GM19467 (cell line): ENCODE measurements around the gene PRR23E.

Experiments
- ATAC-seq: cut with Tn5 transposase; IDR thresholded peaks from one replicate; pipeline ENCODE4 v1.9.1; 2021; ENCODE audit warnings: mild to moderate bottlenecking, moderate library complexity; ENCODE audit not compliant: unreplicated experiment

PRR23E gene

GRCh38 chr3:127192576-127193232 lies at the start of gene PRR23E:
TSS of gene PRR23E (plus strand) at chr3:127193131. CDS start at chr3:127196686, 3,555 bp downstream.
- no peak for ATAC-seq

DNA sequence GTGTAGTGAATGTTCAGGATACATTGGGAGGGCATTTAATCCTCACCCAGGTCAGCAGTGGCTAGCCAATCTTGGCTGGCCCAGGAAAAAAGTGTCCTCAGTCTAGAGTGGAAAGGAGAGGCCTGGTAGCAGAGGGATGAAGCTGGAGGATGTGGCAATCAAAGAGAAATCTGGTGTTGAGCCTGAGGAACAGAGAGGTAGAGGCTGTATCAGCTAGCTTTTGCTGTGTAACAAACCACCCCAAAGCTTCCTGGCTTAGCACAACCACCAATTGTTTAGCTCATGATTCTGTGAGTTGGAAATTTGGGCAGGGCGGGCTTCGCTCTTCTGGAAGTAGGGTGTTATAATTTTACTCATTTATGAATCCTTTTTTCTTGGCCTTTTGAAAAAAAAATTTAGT lies 49.8 kb upstream of the PRR23E start:
- ATAC-seq = no peak

- ATAC-seq = no peak
Measured at GRCh38 chr3:127144631-127145030, 48.3 kb upstream of the PRR23E start.

DNA sequence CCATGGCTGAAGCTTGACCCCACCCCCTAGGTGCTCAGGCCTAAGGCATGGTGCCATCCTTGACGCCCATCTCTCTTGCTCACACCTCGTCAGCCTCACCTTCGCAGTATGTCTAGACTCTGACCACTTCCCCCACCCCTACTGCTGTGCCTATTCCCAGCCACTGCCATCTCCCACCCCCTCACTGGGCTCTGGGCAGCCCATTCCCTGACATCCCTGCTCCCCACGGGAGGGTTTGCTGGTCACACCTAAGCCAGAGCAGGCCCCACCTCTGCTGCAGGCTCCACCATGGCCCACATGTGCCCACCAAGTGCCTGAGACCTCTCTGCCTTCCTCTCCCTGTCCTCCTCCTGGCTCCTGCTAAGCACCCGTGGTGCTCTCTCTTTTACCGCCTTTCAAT lies 47.7 kb upstream of the PRR23E start:
- no peak for ATAC-seq

DNA sequence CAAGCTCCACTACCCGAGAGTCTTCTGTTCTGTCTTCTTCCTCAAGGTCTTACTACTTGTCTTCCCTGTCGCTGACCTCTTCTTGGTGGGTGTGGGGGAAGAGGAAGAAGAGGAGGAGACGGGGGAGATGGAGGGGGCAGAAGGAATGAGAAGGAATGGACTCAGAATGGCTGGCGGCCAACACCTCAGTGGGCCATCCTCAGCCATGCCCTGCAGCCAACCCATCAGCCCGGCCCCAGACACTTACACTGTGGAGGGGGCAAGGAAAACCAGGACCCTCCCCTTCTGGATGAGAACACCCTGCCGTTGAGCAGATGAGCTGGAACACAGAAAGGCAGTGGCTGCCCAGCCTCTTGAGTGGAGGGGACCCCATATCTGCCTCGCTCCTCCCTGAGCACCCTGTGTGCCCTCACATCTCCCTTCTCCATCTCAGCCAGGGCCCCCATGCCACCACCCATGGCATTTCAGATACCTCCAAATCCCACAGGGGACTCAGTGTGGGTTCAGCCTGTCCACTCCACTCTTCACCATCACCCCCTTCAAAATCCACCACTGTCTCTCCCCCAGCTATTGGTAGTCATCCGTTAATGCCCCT lies 45.5 kb upstream of the PRR23E start:
- no peak for ATAC-seq

DNA sequence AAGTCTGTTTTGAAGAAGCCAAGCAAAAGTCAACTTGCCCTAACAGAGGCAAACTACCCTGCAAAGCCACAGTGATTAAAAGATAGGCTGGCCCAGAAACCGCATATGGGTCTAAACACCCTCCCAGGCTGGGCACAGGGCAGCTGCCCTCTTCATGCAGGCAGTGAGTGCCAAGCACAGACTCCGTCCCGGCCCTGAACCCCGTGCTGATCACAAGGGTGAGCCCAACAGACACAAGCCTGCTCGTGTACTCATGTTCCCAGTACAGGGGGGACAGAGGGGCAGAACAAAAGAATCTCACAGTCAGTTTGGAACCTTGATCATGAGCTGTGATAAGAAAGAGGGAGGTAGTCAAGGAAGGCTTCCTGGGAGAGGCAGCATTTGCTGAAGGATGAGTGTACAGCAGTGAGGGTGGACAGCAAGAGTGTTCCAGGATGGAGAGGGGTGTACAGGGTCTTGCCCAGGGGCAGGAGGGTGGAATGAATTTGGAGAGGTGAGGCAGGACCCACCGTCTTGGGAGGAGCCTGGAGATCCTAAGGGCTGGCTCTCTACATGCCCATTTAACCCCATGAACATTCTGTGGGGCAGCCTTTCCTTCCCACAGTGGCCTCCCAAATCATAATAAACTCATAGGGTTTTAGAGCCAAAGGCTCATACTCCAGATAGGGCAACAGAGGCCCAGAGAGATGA lies 43.2 kb upstream of the PRR23E start:
- no peak for ATAC-seq

GRCh38 chr3:127150513-127151250 lies 42.2 kb upstream of the PRR23E start:
- no peak for ATAC-seq

- ATAC-seq = no peak
Measured at GRCh38 chr3:127151251-127151564, 41.7 kb upstream of the PRR23E start.

- ATAC-seq = no peak
Measured at GRCh38 chr3:127151992-127152650, 40.8 kb upstream of the PRR23E start.

DNA sequence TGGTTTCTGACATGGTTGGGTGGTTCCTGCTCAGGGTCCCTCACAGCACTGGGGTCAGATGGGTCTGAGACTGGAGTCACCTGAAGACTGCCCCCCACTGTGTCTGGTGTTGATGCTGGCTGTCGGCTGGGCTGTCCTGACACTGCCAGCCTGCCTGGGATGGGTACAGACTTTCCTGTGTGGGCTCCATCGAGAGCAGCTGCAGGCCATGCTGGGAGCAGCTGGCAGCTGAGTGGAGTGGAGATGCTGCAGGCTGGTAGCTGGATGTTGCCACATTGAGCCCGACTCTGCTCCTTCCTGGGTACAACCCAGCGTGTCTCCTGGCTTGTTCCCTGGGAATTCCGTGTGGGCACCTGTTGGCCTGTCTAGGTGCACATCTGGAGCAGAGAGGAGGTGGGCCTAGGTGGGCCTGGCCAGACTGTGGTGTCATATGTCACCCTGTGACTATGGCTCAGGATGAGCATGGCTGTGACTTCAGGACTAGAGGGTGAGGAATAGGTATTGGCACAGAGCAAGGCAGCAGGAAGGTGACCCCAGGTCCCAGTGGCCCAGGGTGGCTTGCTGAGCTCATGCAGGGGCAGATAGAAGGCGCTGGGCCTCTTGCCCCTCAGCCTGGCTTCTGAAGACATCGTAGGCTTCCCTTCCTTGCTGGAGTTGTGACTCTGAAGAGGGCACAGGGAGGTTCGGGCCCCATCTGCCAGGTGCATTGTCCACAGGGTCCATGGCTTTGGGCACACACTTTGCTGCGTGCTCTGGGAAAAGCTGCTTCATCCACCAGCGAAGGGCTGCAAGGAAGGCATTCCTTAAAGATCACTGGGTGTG lies 40.0 kb upstream of the PRR23E start:
- ATAC-seq = no peak

GRCh38 chr3:127153506-127153815 lies 39.5 kb upstream of the PRR23E start:
- ATAC-seq = no peak

- ATAC-seq = no peak
Measured at GRCh38 chr3:127156338-127157050, 36.4 kb upstream of the PRR23E start.

DNA sequence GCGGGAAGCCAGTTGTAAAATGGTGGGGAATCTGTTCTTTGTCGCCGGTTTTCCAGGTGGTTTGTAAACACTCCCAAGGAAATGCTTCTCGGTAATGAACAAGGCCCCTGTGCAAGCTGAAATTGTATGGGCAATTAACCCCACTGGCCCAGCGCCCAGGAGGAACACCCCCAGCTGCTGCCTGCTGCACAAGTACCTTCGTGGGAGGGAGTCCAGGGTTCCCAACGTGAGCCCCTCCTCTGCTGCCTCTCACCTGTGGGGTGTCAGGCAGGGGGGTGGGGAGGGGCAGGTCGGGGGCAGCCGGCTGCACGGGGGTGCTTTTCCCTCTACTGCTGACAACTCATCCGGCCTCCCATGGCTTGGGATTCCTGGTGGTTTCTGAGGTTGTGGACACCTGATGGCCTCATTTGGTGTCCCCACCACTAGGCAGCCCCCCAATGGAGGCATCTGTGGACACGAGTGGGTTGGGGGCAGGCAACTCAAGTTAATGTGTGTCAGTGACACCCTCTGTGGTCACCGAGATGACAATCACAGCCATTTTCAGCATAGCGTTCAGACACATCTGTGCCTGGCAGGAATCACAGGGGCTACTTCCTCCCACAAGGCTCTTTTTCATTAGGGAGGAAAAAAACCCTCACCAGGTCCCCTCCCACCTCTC lies 35.6 kb upstream of the PRR23E start:
- ATAC-seq = no peak

- ATAC-seq = no peak
Measured at GRCh38 chr3:127158614-127159229, 34.2 kb upstream of the PRR23E start.

GRCh38 chr3:127159543-127159942 lies 33.4 kb upstream of the PRR23E start:
- no peak for ATAC-seq

DNA sequence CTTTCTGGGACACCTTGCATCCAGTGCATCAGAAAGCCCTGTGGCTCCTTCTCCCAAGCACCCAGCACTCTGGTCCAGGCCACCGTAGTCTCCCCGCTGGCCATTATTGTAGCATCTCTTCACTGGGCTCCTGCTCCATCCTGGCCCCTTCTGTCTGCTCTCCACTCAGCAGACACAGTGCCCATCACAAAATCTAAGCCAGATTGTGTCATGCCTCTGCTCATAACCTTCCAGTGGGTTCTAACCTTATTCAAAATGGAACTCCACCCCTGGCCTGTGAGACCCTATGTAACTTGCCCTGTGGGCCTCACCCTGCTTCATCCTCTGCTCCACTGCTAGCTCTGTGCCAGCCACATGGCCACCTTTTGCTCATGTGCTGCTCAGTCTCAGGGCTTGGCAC lies 31.7 kb upstream of the PRR23E start:
- ATAC-seq = no peak

DNA sequence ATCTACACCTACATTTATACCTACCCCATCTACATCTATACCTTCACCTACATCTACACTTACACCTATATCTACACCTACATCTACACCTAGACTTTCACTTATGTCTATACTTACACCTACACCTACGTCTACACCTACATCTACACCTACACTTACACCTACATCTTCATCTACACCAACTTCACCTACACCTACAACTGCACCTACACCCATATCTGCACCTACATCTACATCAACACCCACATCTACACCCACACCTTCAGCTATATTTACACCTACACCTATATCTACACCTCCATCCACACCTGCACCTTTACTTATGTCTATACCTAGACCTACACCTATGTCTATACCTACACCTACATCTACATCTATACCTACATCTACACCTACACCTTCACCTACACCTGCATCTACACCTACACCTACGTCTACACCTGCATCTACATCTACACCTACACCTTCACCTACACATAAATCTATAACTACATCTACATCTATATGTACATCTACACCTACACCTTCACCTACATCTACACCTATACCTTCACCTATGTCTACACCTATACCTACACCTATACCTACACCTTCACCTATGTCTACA lies 30.9 kb upstream of the PRR23E start:
- ATAC-seq = no peak

DNA sequence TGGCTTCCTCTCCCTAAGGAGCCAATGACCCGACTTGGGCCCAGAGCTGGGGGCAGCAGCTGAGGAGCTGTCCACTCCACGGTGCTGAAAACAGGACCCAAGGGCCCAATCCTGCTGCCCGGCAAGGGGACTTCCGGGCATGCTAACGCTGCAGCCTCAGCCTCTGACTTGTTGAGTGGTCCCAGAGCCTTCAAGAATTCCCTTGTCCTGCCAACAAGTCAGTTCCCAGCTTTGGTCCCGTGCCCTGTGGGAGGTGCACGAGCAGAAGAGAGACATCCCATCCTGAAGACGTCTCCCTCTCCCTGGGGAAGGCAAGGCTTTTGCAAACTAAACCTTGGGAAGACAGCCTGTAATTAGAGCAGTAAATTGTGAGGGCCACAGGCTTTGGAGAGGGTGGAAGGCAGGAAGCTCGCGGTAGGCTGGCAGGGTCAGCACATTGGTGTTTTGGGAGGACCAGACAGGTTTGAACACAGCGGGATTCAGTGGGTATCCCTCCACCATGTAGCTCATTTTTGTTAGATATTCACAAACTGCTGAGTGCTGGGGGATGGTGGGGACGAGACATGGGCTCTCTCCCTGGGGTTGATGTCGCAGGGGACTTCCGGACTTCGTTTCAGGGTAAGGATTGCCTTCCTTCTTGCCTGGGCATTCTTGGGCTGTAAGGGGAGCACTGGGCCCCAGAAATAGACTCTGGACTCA lies 29.8 kb upstream of the PRR23E start:
- ATAC-seq = no peak
